Measurements from ENCODE around the gene RAMACL.
"Not testable (repeated sequence)": the region's sequence is repeated elsewhere in the genome, so short reads cannot be mapped to it uniquely, and the experiment has no call there.

Gene RAMACL

DNA sequence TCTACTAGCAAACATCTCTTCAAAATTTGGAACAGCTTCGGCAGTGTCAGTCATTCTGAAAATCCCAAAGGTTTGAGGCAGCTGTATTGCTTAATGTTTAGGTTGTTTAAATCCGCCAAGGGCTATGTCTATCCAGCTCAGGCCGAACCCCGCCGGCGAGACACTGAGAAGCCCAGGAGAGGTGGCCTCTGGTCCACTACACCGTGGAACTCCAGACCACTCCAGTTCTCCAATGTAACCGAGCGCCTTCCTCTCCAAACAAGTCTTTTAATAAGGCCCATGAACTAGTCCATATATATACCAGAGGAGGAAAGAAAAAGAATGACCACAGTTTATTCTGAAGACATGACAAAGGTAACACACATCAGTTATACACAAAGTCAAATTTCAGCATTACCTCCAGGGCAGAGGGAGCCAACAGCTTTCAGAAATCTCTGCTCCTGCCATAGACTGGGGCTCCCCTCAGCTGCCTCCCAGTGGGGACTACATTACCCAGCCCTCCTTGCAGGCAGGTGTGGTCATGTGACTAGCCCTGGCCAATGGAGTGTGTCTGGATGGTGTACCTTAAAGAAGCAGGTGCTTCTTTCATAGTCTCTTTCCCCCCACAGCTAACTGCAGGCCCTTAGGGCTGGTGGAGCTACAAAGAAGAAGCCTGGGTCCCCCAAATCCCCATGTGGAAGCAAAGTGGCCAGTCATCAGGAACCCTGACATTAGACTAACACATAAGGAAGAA is at the start of gene RAMACL:
TSS of gene RAMACL (minus strand) at position 255 of the 733 bp plus-strand sequence. CDS start at position 54, 201 bp downstream.
- H3K9me3 Mint-ChIP-seq = no peaks in the 10 kb centered on the region
- H3K27me3 Mint-ChIP-seq = no peaks in the 10 kb centered on the region
- peaks cover 1% of the 10 kb centered on the region for H3K36me3 Mint-ChIP-seq
- peak; percentile 42 to 56 for DNase-seq (ENCODE audit: low spot score in 2 of 2)
- H3K4me3 Mint-ChIP-seq = peak within 1 kb of the TSS; percentile 27
- ATAC-seq (ENCODE audit: low read depth) = peak; percentile 84
- H3K27ac Mint-ChIP-seq = peak within 1 kb of the TSS; percentile 41
- H3K4me1 Mint-ChIP-seq = peaks cover 33% of the 10 kb centered on the region

DNA sequence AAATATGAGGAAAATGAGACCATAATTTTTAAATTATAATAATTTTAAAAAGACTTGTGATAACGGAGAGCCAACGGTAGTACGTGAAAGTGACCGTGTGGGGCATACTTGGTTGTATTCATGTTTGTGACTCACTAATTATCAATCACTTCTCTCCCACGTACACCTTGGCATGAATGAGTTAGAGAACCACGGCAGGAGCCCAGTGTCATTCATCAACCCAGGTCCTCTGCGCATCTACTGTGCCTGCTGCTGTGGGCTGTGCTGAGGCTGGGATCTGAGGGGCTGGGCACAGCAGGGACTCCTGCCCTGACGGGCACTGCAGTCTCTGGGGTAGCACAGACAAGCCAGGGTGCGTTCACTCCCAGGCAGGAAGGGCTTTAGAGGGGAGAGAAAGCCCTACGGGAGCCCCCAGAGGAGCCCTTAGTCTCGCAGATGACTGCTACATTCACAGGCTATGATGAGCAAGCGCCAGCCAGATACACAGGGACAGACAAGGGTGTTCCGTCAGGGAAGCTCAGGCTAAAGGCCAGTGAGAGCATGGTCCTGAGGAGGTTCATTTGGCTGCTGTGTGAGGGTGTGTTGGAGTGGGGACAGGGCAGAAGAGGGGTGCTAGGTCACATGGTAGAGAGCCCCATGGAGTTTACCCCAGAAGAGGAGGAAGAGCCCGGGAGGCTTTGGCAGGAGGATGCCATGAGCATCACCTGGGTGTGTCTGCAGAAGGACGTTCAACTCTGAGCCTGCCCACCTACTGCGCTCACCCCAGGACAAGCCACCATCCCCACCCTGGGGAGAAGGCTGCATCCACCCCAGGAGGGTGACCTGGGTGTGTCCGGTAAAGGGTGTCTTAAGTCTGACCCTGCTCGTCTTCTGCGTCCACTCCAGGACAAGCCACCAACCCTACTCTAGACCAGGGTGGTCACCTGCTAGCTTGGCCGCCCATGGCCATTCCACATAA is 48.8 kb upstream of the RAMACL start:
- peaks cover 38% of the 10 kb centered on the region for H3K27me3 Mint-ChIP-seq

DNA sequence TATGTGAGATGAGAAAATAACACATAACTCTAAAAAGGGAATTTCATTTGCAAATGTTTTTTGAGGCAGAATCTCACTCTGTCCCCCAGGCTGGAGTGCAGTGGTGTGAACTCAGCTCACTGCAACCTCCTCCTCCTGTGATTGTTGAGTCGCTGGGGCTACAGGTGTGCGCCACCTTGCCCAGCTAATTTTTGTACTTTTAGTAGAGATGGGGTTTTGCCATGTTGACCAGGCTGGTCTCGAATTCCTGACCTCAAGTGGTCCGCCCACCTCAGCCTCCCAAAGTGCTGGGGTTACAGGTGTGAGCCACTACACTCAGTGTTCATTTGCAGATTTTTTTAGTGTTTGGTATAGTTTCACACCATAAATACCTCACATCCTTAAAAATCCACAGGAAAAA is 48.1 kb upstream of the RAMACL start:
- not testable (repeated sequence) for H3K4me1 Mint-ChIP-seq; H3K9me3 Mint-ChIP-seq; H3K36me3 Mint-ChIP-seq; H3K27ac Mint-ChIP-seq; ATAC-seq (ENCODE audit: low read depth); H3K4me3 Mint-ChIP-seq; DNase-seq (ENCODE audit: low spot score in 2 of 2)
- peaks cover 38% of the 10 kb centered on the region for H3K27me3 Mint-ChIP-seq

More for the DNA sequence above, 48.8 kb upstream of the RAMACL start:
- ATAC-seq (ENCODE audit: low read depth) (no peak), DNase-seq (ENCODE audit: low spot score in 2 of 2) (no peak)
- Mint-ChIP-seq H3K36me3 (peaks cover 5% of the 10 kb centered on the region), H3K27ac (no peak overlapping the region), H3K4me3 (no peak overlapping the region), H3K4me1 (peaks cover 11% of the 10 kb centered on the region), H3K9me3 (peaks cover 2% of the 10 kb centered on the region)

GRCh38 chr6:166633732-166634535 is 47.5 kb upstream of the RAMACL start:
- Mint-ChIP-seq H3K4me1 (peaks cover 9% of the 10 kb centered on the region), H3K27me3 (peaks cover 35% of the 10 kb centered on the region), H3K4me3 (no peak overlapping the region), H3K9me3 (peaks cover 2% of the 10 kb centered on the region), H3K36me3 (peaks cover 5% of the 10 kb centered on the region), H3K27ac (no peak overlapping the region)
- ATAC-seq (ENCODE audit: low read depth) = no peak
- DNase-seq (ENCODE audit: low spot score in 2 of 2) = no peak

GRCh38 chr6:166632731-166633130 is 46.3 kb upstream of the RAMACL start:
- Mint-ChIP-seq H3K4me3 (no peak overlapping the region), H3K4me1 (peaks cover 11% of the 10 kb centered on the region), H3K36me3 (peaks cover 5% of the 10 kb centered on the region), H3K27me3 (peaks cover 32% of the 10 kb centered on the region), H3K9me3 (peaks cover 2% of the 10 kb centered on the region), H3K27ac (no peak overlapping the region)
- ATAC-seq (ENCODE audit: low read depth) (no peak), DNase-seq (ENCODE audit: low spot score in 2 of 2) (no peak)

GRCh38 chr6:166630462-166630861 is 44.0 kb upstream of the RAMACL start:
- peaks cover 20% of the 10 kb centered on the region for H3K27me3 Mint-ChIP-seq
- no peak for ATAC-seq (ENCODE audit: low read depth)
- H3K9me3 Mint-ChIP-seq = peaks cover 2% of the 10 kb centered on the region
- H3K36me3 Mint-ChIP-seq = peaks cover 5% of the 10 kb centered on the region
- no peak overlapping the region for H3K27ac Mint-ChIP-seq
- H3K4me1 Mint-ChIP-seq = peaks cover 15% of the 10 kb centered on the region
- H3K4me3 Mint-ChIP-seq = no peak overlapping the region
- DNase-seq (ENCODE audit: low spot score in 2 of 2) = no peak

- Mint-ChIP-seq H3K27ac (no peak overlapping the region), H3K4me3 (no peak overlapping the region), H3K36me3 (peaks cover 5% of the 10 kb centered on the region)
Measured at GRCh38 chr6:166629628-166630027, 43.1 kb upstream of the RAMACL start.

DNA sequence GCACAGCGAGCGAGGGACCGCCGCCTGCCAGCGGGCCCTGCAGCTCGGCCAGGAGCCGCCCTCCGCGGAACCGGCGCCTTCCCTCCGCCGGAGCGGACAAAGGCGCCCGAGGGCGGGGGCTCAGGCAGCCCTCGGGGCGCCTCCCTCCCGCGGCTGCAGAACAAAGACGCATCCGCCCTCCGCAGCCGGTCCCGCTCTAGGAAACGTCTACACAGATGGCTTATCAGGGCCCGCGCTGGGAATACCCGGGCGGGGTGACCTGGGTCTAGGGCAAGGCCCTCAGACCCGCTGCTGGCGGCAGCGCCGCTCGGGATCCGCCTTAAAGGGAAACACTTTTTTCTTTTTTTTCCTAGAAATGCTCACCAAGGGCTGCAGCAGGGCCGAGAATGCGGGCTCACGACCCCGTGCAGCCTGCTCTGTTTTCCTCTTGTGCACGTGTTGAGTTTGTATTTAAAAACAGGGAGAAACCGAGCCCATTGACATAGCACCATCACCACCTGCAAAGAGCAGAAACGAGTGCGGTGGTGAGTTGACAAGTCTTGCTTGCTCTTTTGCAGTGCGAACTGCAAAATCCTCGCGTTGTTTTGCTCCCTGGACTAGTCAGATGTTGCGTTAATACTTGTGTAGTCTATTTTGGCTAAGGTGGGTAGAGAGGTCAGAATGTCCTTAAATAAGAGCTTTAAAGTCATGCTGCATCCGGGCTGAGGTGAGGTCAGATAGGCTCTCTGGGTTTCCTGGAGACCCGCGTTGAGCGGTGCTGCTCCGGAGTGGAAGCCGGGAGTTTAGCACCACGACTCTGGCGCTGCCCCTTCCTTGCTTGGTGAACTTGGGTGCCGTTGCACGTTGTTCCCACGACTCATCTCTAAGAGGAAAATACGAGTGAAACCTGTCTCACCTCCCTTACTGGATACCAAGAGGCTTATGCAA is 41.7 kb upstream of the RAMACL start:
- no peak overlapping the region for H3K27ac Mint-ChIP-seq
- H3K4me3 Mint-ChIP-seq = peak overlapping the region; percentile 93
- peaks cover 18% of the 10 kb centered on the region for H3K4me1 Mint-ChIP-seq
- peaks cover 3% of the 10 kb centered on the region for H3K36me3 Mint-ChIP-seq
- DNase-seq (ENCODE audit: low spot score in 2 of 2) = peak; percentile 39 to 51
- ATAC-seq (ENCODE audit: low read depth) = peak; percentile 11
- H3K27me3 Mint-ChIP-seq = peaks cover 14% of the 10 kb centered on the region
- peaks cover 2% of the 10 kb centered on the region for H3K9me3 Mint-ChIP-seq

More at GRCh38 chr6:166629628-166630027, 43.1 kb upstream of the RAMACL start:
- ATAC-seq (ENCODE audit: low read depth) = no peak
- peaks cover 15% of the 10 kb centered on the region for H3K4me1 Mint-ChIP-seq
- H3K9me3 Mint-ChIP-seq = peaks cover 2% of the 10 kb centered on the region
- no peak for DNase-seq (ENCODE audit: low spot score in 2 of 2)
- H3K27me3 Mint-ChIP-seq = peaks cover 18% of the 10 kb centered on the region

- Mint-ChIP-seq H3K27ac (peak within 1 kb of the TSS; percentile 48), H3K4me1 (peaks cover 16% of the 10 kb centered on the region), H3K36me3 (no peaks in the 10 kb centered on the region), H3K4me3 (peak within 1 kb of the TSS; percentile 93), H3K27me3 (peaks cover 11% of the 10 kb centered on the region), H3K9me3 (no peaks in the 10 kb centered on the region)
- ATAC-seq (ENCODE audit: low read depth) = peak; percentile 83
- DNase-seq (ENCODE audit: low spot score in 2 of 2) = peak; percentile 99 to 100
Measured at GRCh38 chr6:166627033-166627874, 40.8 kb upstream of the RAMACL start, which contains the start of gene RPS6KA2. Gene RPS6KA2, minus strand, starts transcription at chr6:166627251. Its CDS starts 232 bp downstream, at chr6:166627019.

GRCh38 chr6:166626177-166627032 is 39.9 kb upstream of the RAMACL start:
- H3K4me3 Mint-ChIP-seq = peak overlapping the region; percentile 84
- no peak overlapping the region for H3K27ac Mint-ChIP-seq
- peaks cover 16% of the 10 kb centered on the region for H3K4me1 Mint-ChIP-seq
- ATAC-seq (ENCODE audit: low read depth) = no peak
- H3K36me3 Mint-ChIP-seq = no peaks in the 10 kb centered on the region
- peak; percentile 11 to 39 for DNase-seq (ENCODE audit: low spot score in 2 of 2)
- peaks cover 7% of the 10 kb centered on the region for H3K27me3 Mint-ChIP-seq
- H3K9me3 Mint-ChIP-seq = no peaks in the 10 kb centered on the region

DNA sequence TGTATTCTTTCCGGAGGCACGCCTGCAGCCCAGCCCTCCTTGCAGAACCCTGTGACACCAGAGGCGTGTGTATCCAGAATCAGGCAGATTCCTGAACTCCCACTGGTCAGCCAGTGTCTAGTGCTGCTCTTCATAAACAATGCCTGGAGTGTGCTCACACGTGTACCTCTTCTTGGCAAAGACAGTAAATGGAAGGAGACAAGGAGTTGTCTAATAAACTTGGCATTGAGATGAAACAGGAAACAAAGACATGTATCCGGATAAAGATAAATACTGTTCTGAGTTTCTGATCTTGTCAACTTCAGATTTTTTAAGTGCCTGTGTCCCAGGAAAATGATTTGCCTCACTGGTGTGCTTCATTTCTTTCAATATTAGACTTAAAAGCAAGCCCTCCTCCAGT is 38.9 kb upstream of the RAMACL start:
- Mint-ChIP-seq H3K27ac (no peak overlapping the region), H3K4me1 (peaks cover 16% of the 10 kb centered on the region), H3K4me3 (no peak overlapping the region), H3K9me3 (no peaks in the 10 kb centered on the region), H3K36me3 (no peaks in the 10 kb centered on the region), H3K27me3 (peaks cover 7% of the 10 kb centered on the region)
- DNase-seq (ENCODE audit: low spot score in 2 of 2) (no peak), ATAC-seq (ENCODE audit: low read depth) (no peak)

All from memory B cell (primary cell).